NCI-H1436 treated with DMSO at 0.1 percent for 48 hours (cell line): ENCODE results near the gene MID1IP1.

Source experiments
- DNase-seq: peaks from one replicate; lab custom pipeline; 2025; lab: John Stamatoyannopoulos, UW

MID1IP1 gene

GRCh38 chrX:38816155-38816554 is 14.9 kb downstream of the MID1IP1 start:
- no peak for DNase-seq

- no peak for DNase-seq
Measured at GRCh38 chrX:38817004-38817703, 15.9 kb downstream of the MID1IP1 start.

GRCh38 chrX:38819163-38819562 is 17.9 kb downstream of the MID1IP1 start:
- DNase-seq = no peak

- DNase-seq = no peak
Measured at GRCh38 chrX:38819709-38820108, 18.4 kb downstream of the MID1IP1 start.

GRCh38 chrX:38820751-38821150 is 19.5 kb downstream of the MID1IP1 start:
- no peak for DNase-seq

- DNase-seq = no peak
Measured at GRCh38 chrX:38824176-38824575, 22.9 kb downstream of the MID1IP1 start.

GRCh38 chrX:38831949-38832348 is 30.7 kb downstream of the MID1IP1 start:
- DNase-seq = no peak

- DNase-seq = no peak
Measured at GRCh38 chrX:38837389-38837788, 36.1 kb downstream of the MID1IP1 start.

- no peak for DNase-seq
Measured at GRCh38 chrX:38839277-38839676, 38.0 kb downstream of the MID1IP1 start.

GRCh38 chrX:38839944-38840343 is 38.7 kb downstream of the MID1IP1 start:
- no peak for DNase-seq

GRCh38 chrX:38841750-38842149 is 40.5 kb downstream of the MID1IP1 start:
- DNase-seq = no peak

GRCh38 chrX:38845426-38845825 is 44.2 kb downstream of the MID1IP1 start:
- DNase-seq = no peak

GRCh38 chrX:38847206-38847902 is 46.1 kb downstream of the MID1IP1 start:
- no peak for DNase-seq

GRCh38 chrX:38847903-38848230 is 46.6 kb downstream of the MID1IP1 start:
- DNase-seq = no peak

- no peak for DNase-seq
Measured at GRCh38 chrX:38848671-38849455, 47.6 kb downstream of the MID1IP1 start.

GRCh38 chrX:38850807-38851544 is 49.7 kb downstream of the MID1IP1 start:
- DNase-seq = no peak

- DNase-seq = no peak
Measured at GRCh38 chrX:38854305-38854704, 53.0 kb downstream of the MID1IP1 start.
